ENCODE measurements around the gene ODAM. TPM values are rescaled to one million over a fixed set of nuclear protein-coding genes. Genes with fewer than 3 reads are reported as not detected.
"Not testable (repeated sequence)": the region's sequence is repeated elsewhere in the genome, so short reads cannot be mapped to it uniquely, and the experiment has no call there.

Gene ODAM
- polyA plus RNA-seq (ENCODE audit: insufficient read length in 3 of 3) = 1 to 10 TPM; 1.5 to 2.3 (median 2.1) TPM

- no peak for DNase-seq (ENCODE audit: low read depth in 3 of 3, low spot score in 2 of 3)
These were observed at the start of gene ODAM for GRCh38 chr4:70195425-70195824. Gene ODAM, plus strand, starts transcription at chr4:70195725. Its CDS starts 819 bp downstream, at chr4:70196544.

- no peak for DNase-seq (ENCODE audit: low read depth in 3 of 3, low spot score in 2 of 3)
These were observed 44.3 kb upstream of the ODAM start for GRCh38 chr4:70151271-70151670.

GRCh38 chr4:70152088-70152487 lies 43.4 kb upstream of the ODAM start:
- DNase-seq (ENCODE audit: low read depth in 3 of 3, low spot score in 2 of 3) = no peak

- no peak for DNase-seq (ENCODE audit: low read depth in 3 of 3, low spot score in 2 of 3)
These were observed 41.6 kb upstream of the ODAM start, which contains the start of gene PRR27 for GRCh38 chr4:70153937-70154336. Gene PRR27, plus strand, starts transcription at chr4:70154237. Its CDS starts 139 bp downstream, at chr4:70154376.

- DNase-seq (ENCODE audit: low read depth in 3 of 3, low spot score in 2 of 3) = no peak
These were observed 36.9 kb upstream of the ODAM start for GRCh38 chr4:70158576-70158975.

- DNase-seq (ENCODE audit: low read depth in 3 of 3, low spot score in 2 of 3) = no peak
These were observed 18.4 kb upstream of the ODAM start for GRCh38 chr4:70177090-70177489.

GRCh38 chr4:70178075-70178660 lies 17.4 kb upstream of the ODAM start:
- no peak for DNase-seq (ENCODE audit: low read depth in 3 of 3, low spot score in 2 of 3)

GRCh38 chr4:70179811-70180210 lies 15.7 kb upstream of the ODAM start:
- no peak for DNase-seq (ENCODE audit: low read depth in 3 of 3, low spot score in 2 of 3)

GRCh38 chr4:70181864-70182263 lies 13.7 kb upstream of the ODAM start:
- no peak for DNase-seq (ENCODE audit: low read depth in 3 of 3, low spot score in 2 of 3)

- DNase-seq (ENCODE audit: low read depth in 3 of 3, low spot score in 2 of 3) = no peak
These were observed 12.9 kb upstream of the ODAM start for GRCh38 chr4:70182517-70183167.

GRCh38 chr4:70183168-70183939 lies 12.2 kb upstream of the ODAM start:
- no peak for DNase-seq (ENCODE audit: low read depth in 3 of 3, low spot score in 2 of 3)

- DNase-seq (ENCODE audit: low read depth in 3 of 3, low spot score in 2 of 3) = no peak
These were observed 11.6 kb upstream of the ODAM start for GRCh38 chr4:70183940-70184246.

- DNase-seq (ENCODE audit: low read depth in 3 of 3, low spot score in 2 of 3) = no peak
These were observed 8.3 kb upstream of the ODAM start for GRCh38 chr4:70187216-70187615.

GRCh38 chr4:70190579-70190978 lies 4.9 kb upstream of the ODAM start:
- DNase-seq (ENCODE audit: low read depth in 3 of 3, low spot score in 2 of 3) = no peak

GRCh38 chr4:70191647-70192046 lies 3.9 kb upstream of the ODAM start:
- DNase-seq (ENCODE audit: low read depth in 3 of 3, low spot score in 2 of 3) = no peak

GRCh38 chr4:70192895-70193294 lies 2.6 kb upstream of the ODAM start:
- no peak for DNase-seq (ENCODE audit: low read depth in 3 of 3, low spot score in 2 of 3)

- DNase-seq (ENCODE audit: low read depth in 3 of 3, low spot score in 2 of 3) = no peak
These were observed 1.3 kb downstream of the ODAM start for GRCh38 chr4:70196857-70197256.

- no peak for DNase-seq (ENCODE audit: low read depth in 3 of 3, low spot score in 2 of 3)
These were observed 2.3 kb downstream of the ODAM start for GRCh38 chr4:70197842-70198241.

- DNase-seq (ENCODE audit: low read depth in 3 of 3, low spot score in 2 of 3) = no peak
These were observed 8.1 kb downstream of the ODAM start for GRCh38 chr4:70203601-70204000.

GRCh38 chr4:70212752-70213151 lies 17.2 kb downstream of the ODAM start:
- DNase-seq (ENCODE audit: low read depth in 3 of 3, low spot score in 2 of 3) = not testable (repeated sequence)

- DNase-seq (ENCODE audit: low read depth in 3 of 3, low spot score in 2 of 3) = not testable (repeated sequence)
These were observed 20.6 kb downstream of the ODAM start for GRCh38 chr4:70216109-70216508.

- not testable (repeated sequence) for DNase-seq (ENCODE audit: low read depth in 3 of 3, low spot score in 2 of 3)
These were observed 21.0 kb downstream of the ODAM start for GRCh38 chr4:70216550-70216949.

Measured in right renal cortex interstitium (tissue), 3 donors.